Peyer's patch (tissue), 4 donors: ENCODE data around the gene PLB1. TPM values are rescaled to one million over a fixed set of nuclear protein-coding genes. Genes with fewer than 3 reads are reported as not detected.

Experiments
- DNase-seq, 3 donors: peaks; one replicate each; pipeline ENCODE4 v3.0.0-alpha.2; 2017 to 2019
- H3K27ac ChIP-seq, 4 donors: fragments of 200-600 bp; sonication (generic); one replicate each; pipeline ENCODE4 v1.5.1; 2016 to 2019
- H3K27me3 ChIP-seq, 2 donors: fragments of 200-600 bp; sonication (generic); one replicate each; pipeline ENCODE4 v1.5.1; 2019
- H3K36me3 ChIP-seq, 3 donors: fragments of 200-600 bp; sonication (generic); one replicate each; pipeline ENCODE4 v1.5.1; 2016 to 2019
- H3K4me1 ChIP-seq, 4 donors: fragments of 200-600 bp; sonication (generic); one replicate each; pipeline ENCODE4 v1.5.1; 2016 to 2019
- H3K4me3 ChIP-seq, 4 donors: fragments of 200-600 bp; sonication (generic); 1 replicate in 3 of 4; 2 replicates in 1 of 4; pipeline ENCODE4 v1.5.1; 2016 to 2019; ENCODE audit warnings: mild to moderate bottlenecking in 1 of 4
- H3K9me3 ChIP-seq, 4 donors: fragments of 200-600 bp; sonication (generic); one replicate each; pipeline ENCODE4 v1.5.1; 2016 to 2019; ENCODE audit warnings: mild to moderate bottlenecking in 1 of 4
- POLR2A ChIP-seq, 2 donors: fragments of 450-650 bp; IDR thresholded peaks; one replicate each; pipeline ENCODE4 v1.5.1; 2017; ENCODE audit warnings: antibody characterized with exemption in 2 of 2, mild to moderate bottlenecking in 2 of 2, moderate library complexity in 2 of 2
- total RNA-seq, 4 donors: library from RNA; depleted of rRNA; stranded (reverse); fragments of >200 nt; gene quantifications; one replicate each; pipeline ENCODE4 v1.1.0, GENCODE V29; 2016
- TF ChIP-seq, protein P1 (sequence below), 6 experiments: fragments of 450-650 bp in 4 of 6; fragments of 200-600 bp in 2 of 6; sonication (generic) in 1 of 6; IDR thresholded peaks; one replicate each; pipeline ENCODE4 v1.5.1; 2017 to 2019; ENCODE audit warnings: antibody characterized with exemption in 6 of 6, mild to moderate bottlenecking in 3 of 6, moderate library complexity in 1 of 6

The PLB1 gene
- total RNA-seq, 4 donors from 2014 or later: 9.1 to 345 (median 146) TPM

- no peak overlapping the region for H3K4me3 ChIP-seq
- H3K36me3 ChIP-seq: peaks cover 0 to 7% (median 0%) of the 10 kb centered on the region in 3 donors
- no peak for DNase-seq
- H3K27ac ChIP-seq: no peak overlapping the region
- no peaks in the 10 kb centered on the region for H3K9me3 ChIP-seq
- H3K4me1 ChIP-seq: peaks cover 0 to 17% (median 0%) of the 10 kb centered on the region in 4 donors
- no peaks in the 10 kb centered on the region for H3K27me3 ChIP-seq
- TF ChIP-seq, protein P1, sequence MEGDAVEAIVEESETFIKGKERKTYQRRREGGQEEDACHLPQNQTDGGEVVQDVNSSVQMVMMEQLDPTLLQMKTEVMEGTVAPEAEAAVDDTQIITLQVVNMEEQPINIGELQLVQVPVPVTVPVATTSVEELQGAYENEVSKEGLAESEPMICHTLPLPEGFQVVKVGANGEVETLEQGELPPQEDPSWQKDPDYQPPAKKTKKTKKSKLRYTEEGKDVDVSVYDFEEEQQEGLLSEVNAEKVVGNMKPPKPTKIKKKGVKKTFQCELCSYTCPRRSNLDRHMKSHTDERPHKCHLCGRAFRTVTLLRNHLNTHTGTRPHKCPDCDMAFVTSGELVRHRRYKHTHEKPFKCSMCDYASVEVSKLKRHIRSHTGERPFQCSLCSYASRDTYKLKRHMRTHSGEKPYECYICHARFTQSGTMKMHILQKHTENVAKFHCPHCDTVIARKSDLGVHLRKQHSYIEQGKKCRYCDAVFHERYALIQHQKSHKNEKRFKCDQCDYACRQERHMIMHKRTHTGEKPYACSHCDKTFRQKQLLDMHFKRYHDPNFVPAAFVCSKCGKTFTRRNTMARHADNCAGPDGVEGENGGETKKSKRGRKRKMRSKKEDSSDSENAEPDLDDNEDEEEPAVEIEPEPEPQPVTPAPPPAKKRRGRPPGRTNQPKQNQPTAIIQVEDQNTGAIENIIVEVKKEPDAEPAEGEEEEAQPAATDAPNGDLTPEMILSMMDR (IDR thresholded peaks at IDR 0.05): no peak
- no peak for TF ChIP-seq POLR2A (IDR thresholded peaks at IDR 0.05)
Measured at GRCh38 chr2:28552045-28552823, 56.4 kb downstream of the PLB1 start.

- Histone ChIP-seq H3K27ac (no peak overlapping the region), H3K36me3 (no peaks in the 10 kb centered on the region), H3K27me3 (no peaks in the 10 kb centered on the region), H3K9me3 (no peaks in the 10 kb centered on the region), H3K4me3 (no peak overlapping the region), H3K4me1 (no peaks in the 10 kb centered on the region)
- TF ChIP-seq, protein P1 (IDR thresholded peaks at IDR 0.05): no peak
- DNase-seq: no peak
Measured at GRCh38 chr2:28556303-28556702, 60.4 kb downstream of the PLB1 start.

GRCh38 chr2:28557389-28558131 lies 61.7 kb downstream of the PLB1 start:
- no peaks in the 10 kb centered on the region for H3K36me3 ChIP-seq
- TF ChIP-seq, protein P1 (IDR thresholded peaks at IDR 0.05): no peak
- TF ChIP-seq POLR2A (IDR thresholded peaks at IDR 0.05): no peak
- H3K4me1 ChIP-seq: no peaks in the 10 kb centered on the region
- DNase-seq: no peak
- H3K9me3 ChIP-seq: no peaks in the 10 kb centered on the region
- H3K27ac ChIP-seq: peak overlapping the region in 1 of 4 donors; percentile 18
- no peaks in the 10 kb centered on the region for H3K27me3 ChIP-seq
- no peak overlapping the region for H3K4me3 ChIP-seq

- Histone ChIP-seq H3K4me3 (no peak overlapping the region), H3K27ac (no peak overlapping the region), H3K27me3 (no peaks in the 10 kb centered on the region), H3K9me3 (no peaks in the 10 kb centered on the region), H3K4me1 (no peaks in the 10 kb centered on the region), H3K36me3 (no peaks in the 10 kb centered on the region)
- no peak for TF ChIP-seq POLR2A (IDR thresholded peaks at IDR 0.05)
- TF ChIP-seq, protein P1 (IDR thresholded peaks at IDR 0.05): no peak
- DNase-seq: no peak
Measured at GRCh38 chr2:28558158-28558820, 62.4 kb downstream of the PLB1 start.

DNA sequence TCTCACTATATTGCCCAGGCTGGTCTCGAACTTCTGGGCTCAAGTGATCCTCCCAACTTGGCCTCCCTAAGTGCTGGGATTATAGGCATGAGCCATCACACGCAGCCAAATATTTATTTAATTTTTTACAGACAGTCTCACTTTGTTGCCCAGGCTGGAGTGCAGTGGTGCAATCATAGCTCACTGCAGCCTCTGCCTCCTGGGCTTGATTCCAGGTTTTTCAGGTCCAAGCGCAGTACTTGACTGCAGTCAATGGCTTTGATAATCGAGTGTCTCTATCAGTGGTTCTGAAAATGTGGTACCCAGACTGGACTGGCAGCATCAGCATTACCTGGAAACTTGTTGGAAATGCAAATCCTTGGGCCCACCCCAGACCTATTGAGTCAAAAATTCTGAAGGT lies 63.1 kb downstream of the PLB1 start:
- no peaks in the 10 kb centered on the region for H3K36me3 ChIP-seq
- H3K4me1 ChIP-seq: no peaks in the 10 kb centered on the region
- no peak overlapping the region for H3K4me3 ChIP-seq
- H3K27me3 ChIP-seq: no peaks in the 10 kb centered on the region
- H3K27ac ChIP-seq: no peak overlapping the region
- no peaks in the 10 kb centered on the region for H3K9me3 ChIP-seq
- DNase-seq: no peak
- TF ChIP-seq, protein P1 (IDR thresholded peaks at IDR 0.05): no peak
- no peak for TF ChIP-seq POLR2A (IDR thresholded peaks at IDR 0.05)
